Measurements from ENCODE around the gene AUTS2.

AUTS2 gene

GRCh38 chr7:70006261-70006920 lies 408.1 kb downstream of the AUTS2 start:
- H3K4me3 ChIP-seq (ENCODE audit: low read depth, low read length): no peak overlapping the region
- DNase-seq (ENCODE audit: low read depth): peak; percentile 18
- TF ChIP-seq CTCF (IDR thresholded peaks at IDR 0.05; ENCODE audit: insufficient read depth, low read depth, low read length, missing control alignments): no peak

- H3K4me3 ChIP-seq (ENCODE audit: low read depth, low read length): no peak overlapping the region
- TF ChIP-seq CTCF (IDR thresholded peaks at IDR 0.05; ENCODE audit: insufficient read depth, low read depth, low read length, missing control alignments): no peak
- no peak for DNase-seq (ENCODE audit: low read depth)
Observed at GRCh38 chr7:70008466-70008865, 410.2 kb downstream of the AUTS2 start.

- no peak for TF ChIP-seq CTCF (IDR thresholded peaks at IDR 0.05; ENCODE audit: insufficient read depth, low read depth, low read length, missing control alignments)
Observed at GRCh38 chr7:70014472-70015177, 416.4 kb downstream of the AUTS2 start.

GRCh38 chr7:70015353-70015752 lies 417.1 kb downstream of the AUTS2 start:
- no peak for DNase-seq (ENCODE audit: low read depth)
- TF ChIP-seq CTCF (IDR thresholded peaks at IDR 0.05; ENCODE audit: insufficient read depth, low read depth, low read length, missing control alignments): no peak
- no peak overlapping the region for H3K4me3 ChIP-seq (ENCODE audit: low read depth, low read length)

More at GRCh38 chr7:70014472-70015177, 416.4 kb downstream of the AUTS2 start:
- no peak overlapping the region for H3K4me3 ChIP-seq (ENCODE audit: low read depth, low read length)
- no peak for DNase-seq (ENCODE audit: low read depth)

GRCh38 chr7:70016044-70016770 lies 417.9 kb downstream of the AUTS2 start:
- TF ChIP-seq CTCF (IDR thresholded peaks at IDR 0.05; ENCODE audit: insufficient read depth, low read depth, low read length, missing control alignments): no peak
- no peak overlapping the region for H3K4me3 ChIP-seq (ENCODE audit: low read depth, low read length)
- no peak for DNase-seq (ENCODE audit: low read depth)

- no peak for TF ChIP-seq CTCF (IDR thresholded peaks at IDR 0.05; ENCODE audit: insufficient read depth, low read depth, low read length, missing control alignments)
- H3K4me3 ChIP-seq (ENCODE audit: low read depth, low read length): no peak overlapping the region
- no peak for DNase-seq (ENCODE audit: low read depth)
Observed at GRCh38 chr7:70017357-70017756, 419.1 kb downstream of the AUTS2 start.
